ENCODE data around the gene EIF4A3. TPM values are rescaled to one million over a fixed set of nuclear protein-coding genes. Genes with fewer than 3 reads are reported as not detected.
A peak's percentile ranks its signal among the peaks of the same experiment; 100 is the strongest.

The EIF4A3 gene
- total and polyA plus RNA-seq, 9 of the 15 experiments (the other 6 are each of a cell fraction or from before 2014, with no cell fraction given) = 62.7 to 171 (median 127) TPM

DNA sequence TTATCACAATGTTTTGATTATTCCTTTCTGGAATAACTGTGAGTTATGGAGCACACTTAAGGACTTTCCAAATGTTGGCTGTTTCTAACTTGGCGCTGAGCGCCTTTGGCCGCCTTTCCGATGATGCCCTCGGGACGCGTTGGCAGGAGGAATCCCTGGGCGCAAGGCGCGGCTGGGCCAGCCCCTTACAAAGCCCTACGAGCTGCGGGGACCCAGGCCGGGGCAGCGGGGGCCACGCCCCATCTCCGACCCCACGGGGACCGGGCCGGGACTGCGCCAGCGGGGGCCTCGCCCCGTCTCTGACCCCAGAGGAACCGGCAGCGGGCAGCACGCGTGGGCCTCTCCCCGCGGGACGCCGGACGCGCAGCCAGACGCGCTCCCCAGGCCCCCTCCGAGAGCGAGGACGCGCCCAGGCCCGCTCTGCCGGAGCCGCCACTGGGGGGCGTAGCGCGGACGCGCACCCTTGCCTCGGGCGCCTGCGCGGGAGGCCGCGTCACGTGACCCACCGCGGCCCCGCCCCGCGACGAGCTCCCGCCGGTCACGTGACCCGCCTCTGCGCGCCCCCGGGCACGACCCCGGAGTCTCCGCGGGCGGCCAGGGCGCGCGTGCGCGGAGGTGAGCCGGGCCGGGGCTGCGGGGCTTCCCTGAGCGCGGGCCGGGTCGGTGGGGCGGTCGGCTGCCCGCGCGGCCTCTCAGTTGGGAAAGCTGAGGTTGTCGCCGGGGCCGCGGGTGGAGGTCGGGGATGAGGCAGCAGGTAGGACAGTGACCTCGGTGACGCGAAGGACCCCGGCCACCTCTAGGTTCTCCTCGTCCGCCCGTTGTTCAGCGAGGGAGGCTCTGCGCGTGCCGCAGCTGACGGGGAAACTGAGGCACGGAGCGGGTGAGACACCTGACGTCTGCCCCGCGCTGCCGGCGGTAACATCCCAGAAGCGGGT lies 45.6 kb downstream of the EIF4A3 start, which contains the start of gene GAA (continued):
- TF ChIP-seq MTA2 (IDR thresholded peaks at IDR 0.05; ENCODE audit: low read depth) = no peak
- TF ChIP-seq, protein P1, sequence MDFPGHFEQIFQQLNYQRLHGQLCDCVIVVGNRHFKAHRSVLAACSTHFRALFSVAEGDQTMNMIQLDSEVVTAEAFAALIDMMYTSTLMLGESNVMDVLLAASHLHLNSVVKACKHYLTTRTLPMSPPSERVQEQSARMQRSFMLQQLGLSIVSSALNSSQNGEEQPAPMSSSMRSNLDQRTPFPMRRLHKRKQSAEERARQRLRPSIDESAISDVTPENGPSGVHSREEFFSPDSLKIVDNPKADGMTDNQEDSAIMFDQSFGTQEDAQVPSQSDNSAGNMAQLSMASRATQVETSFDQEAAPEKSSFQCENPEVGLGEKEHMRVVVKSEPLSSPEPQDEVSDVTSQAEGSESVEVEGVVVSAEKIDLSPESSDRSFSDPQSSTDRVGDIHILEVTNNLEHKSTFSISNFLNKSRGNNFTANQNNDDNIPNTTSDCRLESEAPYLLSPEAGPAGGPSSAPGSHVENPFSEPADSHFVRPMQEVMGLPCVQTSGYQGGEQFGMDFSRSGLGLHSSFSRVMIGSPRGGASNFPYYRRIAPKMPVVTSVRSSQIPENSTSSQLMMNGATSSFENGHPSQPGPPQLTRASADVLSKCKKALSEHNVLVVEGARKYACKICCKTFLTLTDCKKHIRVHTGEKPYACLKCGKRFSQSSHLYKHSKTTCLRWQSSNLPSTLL (IDR thresholded peaks at IDR 0.05) = no peak
- TF ChIP-seq, protein P2, sequence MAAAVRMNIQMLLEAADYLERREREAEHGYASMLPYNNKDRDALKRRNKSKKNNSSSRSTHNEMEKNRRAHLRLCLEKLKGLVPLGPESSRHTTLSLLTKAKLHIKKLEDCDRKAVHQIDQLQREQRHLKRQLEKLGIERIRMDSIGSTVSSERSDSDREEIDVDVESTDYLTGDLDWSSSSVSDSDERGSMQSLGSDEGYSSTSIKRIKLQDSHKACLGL (CRISPR knock-in tag; IDR thresholded peaks at IDR 0.05; ENCODE audit: borderline replicate concordance, poor library complexity, severe bottlenecking) = no peak
- no peak for TF ChIP-seq ZC3H8 (IDR thresholded peaks at IDR 0.05)
- TF ChIP-seq, protein P3, sequence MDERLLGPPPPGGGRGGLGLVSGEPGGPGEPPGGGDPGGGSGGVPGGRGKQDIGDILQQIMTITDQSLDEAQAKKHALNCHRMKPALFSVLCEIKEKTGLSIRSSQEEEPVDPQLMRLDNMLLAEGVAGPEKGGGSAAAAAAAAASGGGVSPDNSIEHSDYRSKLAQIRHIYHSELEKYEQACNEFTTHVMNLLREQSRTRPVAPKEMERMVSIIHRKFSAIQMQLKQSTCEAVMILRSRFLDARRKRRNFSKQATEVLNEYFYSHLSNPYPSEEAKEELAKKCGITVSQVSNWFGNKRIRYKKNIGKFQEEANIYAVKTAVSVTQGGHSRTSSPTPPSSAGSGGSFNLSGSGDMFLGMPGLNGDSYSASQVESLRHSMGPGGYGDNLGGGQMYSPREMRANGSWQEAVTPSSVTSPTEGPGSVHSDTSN (CRISPR knock-in tag; IDR thresholded peaks at IDR 0.05; ENCODE audit: low read depth) = no peak
- TF ChIP-seq, protein P3 (tag; conservative IDR thresholded peaks at IDR 0.05; ENCODE audit: low read depth) = no peak
- no peak for TF ChIP-seq PHTF2 (CRISPR knock-in tag; IDR thresholded peaks at IDR 0.05)
- TF ChIP-seq CREB1 (IDR thresholded peaks at IDR 0.05) = no peak; the same call in 1 of the 2 replicates
- TF ChIP-seq CREB1 (CRISPR knock-in tag; IDR thresholded peaks at IDR 0.05) = peak; percentile 64; the same call in 1 of the 2 replicates
- TF ChIP-seq CEBPB (tag; IDR thresholded peaks at IDR 0.05) = no peak
- TF ChIP-seq, protein P4, sequence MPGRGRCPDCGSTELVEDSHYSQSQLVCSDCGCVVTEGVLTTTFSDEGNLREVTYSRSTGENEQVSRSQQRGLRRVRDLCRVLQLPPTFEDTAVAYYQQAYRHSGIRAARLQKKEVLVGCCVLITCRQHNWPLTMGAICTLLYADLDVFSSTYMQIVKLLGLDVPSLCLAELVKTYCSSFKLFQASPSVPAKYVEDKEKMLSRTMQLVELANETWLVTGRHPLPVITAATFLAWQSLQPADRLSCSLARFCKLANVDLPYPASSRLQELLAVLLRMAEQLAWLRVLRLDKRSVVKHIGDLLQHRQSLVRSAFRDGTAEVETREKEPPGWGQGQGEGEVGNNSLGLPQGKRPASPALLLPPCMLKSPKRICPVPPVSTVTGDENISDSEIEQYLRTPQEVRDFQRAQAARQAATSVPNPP (IDR thresholded peaks at IDR 0.05; ENCODE audit: borderline replicate concordance, insufficient read depth, insufficient read length) = no peak
